ACC112 (cell line): Measurements from ENCODE around the gene TAB3.
A peak's percentile ranks its signal among the peaks of the same experiment; 100 is the strongest.

Experiments used
- H2AFZ ChIP-seq: fragments of 200-600 bp; sonication (generic); one replicate; pipeline ENCODE4 v1.6.0; 2017; ENCODE audit warnings: antibody characterized with exemption, low read length; ENCODE audit not compliant: unreplicated experiment
- H3K27ac ChIP-seq: fragments of 200-600 bp; sonication (generic); 2 replicates; pipeline ENCODE4 v1.5.1; 2014; ENCODE audit warnings: low read depth, mild to moderate bottlenecking, antibody characterized with exemption, low read length, moderate library complexity
- H3K27me3 ChIP-seq: fragments of 200-600 bp; sonication (generic); 2 replicates; pipeline ENCODE4 v1.6.1; 2014; ENCODE audit warnings: mild to moderate bottlenecking, antibody characterized with exemption, low read length, moderate library complexity, mixed read lengths; ENCODE audit not compliant: insufficient read depth
- H3K36me3 ChIP-seq: fragments of 200-600 bp; sonication (generic); 2 replicates; pipeline ENCODE4 v1.6.1; 2016; ENCODE audit warnings: mild to moderate bottlenecking, antibody characterized with exemption, low read length, moderate library complexity, mixed read lengths; ENCODE audit not compliant: insufficient read depth
- H3K4me1 ChIP-seq: fragments of 200-600 bp; sonication (generic); one replicate; pipeline ENCODE4 v1.6.1; 2016; ENCODE audit warnings: low read length, mixed read lengths; ENCODE audit not compliant: insufficient read depth, unreplicated experiment, control insufficient read depth
- H3K4me3 ChIP-seq: fragments of 200-600 bp; sonication (generic); 2 replicates; pipeline ENCODE4 v1.5.1; 2014; ENCODE audit warnings: mild to moderate bottlenecking, low read depth, low read length
- H3K79me2 ChIP-seq: fragments of 200-600 bp; sonication (generic); one replicate; pipeline ENCODE4 v1.6.0; 2016; ENCODE audit warnings: low read length; ENCODE audit not compliant: control insufficient read depth, unreplicated experiment, insufficient read depth

Gene TAB3

GRCh38 chrX:30822068-30822681, 66.9 kb downstream of the TAB3 start:
- Histone ChIP-seq H3K36me3 (no peaks in the 10 kb centered on the region), H3K79me2 (no peaks in the 10 kb centered on the region), H2AFZ (peak overlapping the region; percentile 75), H3K27me3 (no peaks in the 10 kb centered on the region), H3K4me1 (peaks cover 7% of the 10 kb centered on the region), H3K4me3 (no peak overlapping the region), H3K27ac (no peak overlapping the region)

- Histone ChIP-seq H3K4me1 (peaks cover 7% of the 10 kb centered on the region), H2AFZ (no peak overlapping the region), H3K27ac (no peak overlapping the region), H3K4me3 (no peak overlapping the region), H3K27me3 (no peaks in the 10 kb centered on the region), H3K36me3 (no peaks in the 10 kb centered on the region), H3K79me2 (no peaks in the 10 kb centered on the region)
These were observed 67.9 kb downstream of the TAB3 start for GRCh38 chrX:30821116-30821515.

GRCh38 chrX:30819080-30819479, 70.0 kb downstream of the TAB3 start:
- Histone ChIP-seq H2AFZ (no peak overlapping the region), H3K79me2 (no peaks in the 10 kb centered on the region), H3K4me1 (peaks cover 7% of the 10 kb centered on the region), H3K27ac (no peak overlapping the region), H3K4me3 (no peak overlapping the region), H3K36me3 (no peaks in the 10 kb centered on the region), H3K27me3 (no peaks in the 10 kb centered on the region)

- Histone ChIP-seq H3K4me1 (no peaks in the 10 kb centered on the region), H3K79me2 (no peaks in the 10 kb centered on the region), H3K4me3 (no peak overlapping the region), H2AFZ (no peak overlapping the region), H3K27me3 (no peaks in the 10 kb centered on the region), H3K27ac (no peak overlapping the region), H3K36me3 (no peaks in the 10 kb centered on the region)
These were observed 73.0 kb downstream of the TAB3 start for GRCh38 chrX:30816079-30816478.

- Histone ChIP-seq H3K4me1 (no peaks in the 10 kb centered on the region), H3K27me3 (no peaks in the 10 kb centered on the region), H3K36me3 (no peaks in the 10 kb centered on the region), H3K27ac (no peak overlapping the region), H3K4me3 (no peak overlapping the region), H2AFZ (no peak overlapping the region), H3K79me2 (no peaks in the 10 kb centered on the region)
These were observed 74.1 kb downstream of the TAB3 start for GRCh38 chrX:30814978-30815377.

- no peaks in the 10 kb centered on the region for H3K27me3 ChIP-seq
- H3K79me2 ChIP-seq = no peaks in the 10 kb centered on the region
- no peaks in the 10 kb centered on the region for H3K36me3 ChIP-seq
- H3K4me1 ChIP-seq = no peaks in the 10 kb centered on the region
- no peak overlapping the region for H3K4me3 ChIP-seq
- H2AFZ ChIP-seq = no peak overlapping the region
- H3K27ac ChIP-seq = no peak overlapping the region
These were observed 76.7 kb downstream of the TAB3 start for GRCh38 chrX:30812326-30812725.

GRCh38 chrX:30806187-30806728, 82.8 kb downstream of the TAB3 start:
- no peaks in the 10 kb centered on the region for H3K36me3 ChIP-seq
- H2AFZ ChIP-seq = no peak overlapping the region
- H3K27me3 ChIP-seq = no peaks in the 10 kb centered on the region
- no peaks in the 10 kb centered on the region for H3K4me1 ChIP-seq
- H3K27ac ChIP-seq = no peak overlapping the region
- H3K4me3 ChIP-seq = no peak overlapping the region
- H3K79me2 ChIP-seq = no peaks in the 10 kb centered on the region

GRCh38 chrX:30804462-30804861, 84.6 kb downstream of the TAB3 start:
- Histone ChIP-seq H3K36me3 (no peaks in the 10 kb centered on the region), H3K27me3 (no peaks in the 10 kb centered on the region), H3K27ac (no peak overlapping the region), H3K79me2 (no peaks in the 10 kb centered on the region), H2AFZ (no peak overlapping the region), H3K4me3 (no peak overlapping the region), H3K4me1 (no peaks in the 10 kb centered on the region)

- H3K4me3 ChIP-seq = no peak overlapping the region
- H3K36me3 ChIP-seq = no peaks in the 10 kb centered on the region
- H3K27me3 ChIP-seq = no peaks in the 10 kb centered on the region
- H2AFZ ChIP-seq = no peak overlapping the region
- no peak overlapping the region for H3K27ac ChIP-seq
- no peaks in the 10 kb centered on the region for H3K4me1 ChIP-seq
- no peaks in the 10 kb centered on the region for H3K79me2 ChIP-seq
These were observed 88.2 kb downstream of the TAB3 start for GRCh38 chrX:30800901-30801300.

GRCh38 chrX:30799327-30799726, 89.7 kb downstream of the TAB3 start:
- no peaks in the 10 kb centered on the region for H3K79me2 ChIP-seq

GRCh38 chrX:30798810-30799209, 90.2 kb downstream of the TAB3 start:
- Histone ChIP-seq H3K36me3 (no peaks in the 10 kb centered on the region), H3K27ac (no peak overlapping the region), H3K4me3 (no peak overlapping the region), H2AFZ (no peak overlapping the region), H3K79me2 (no peaks in the 10 kb centered on the region), H3K27me3 (no peaks in the 10 kb centered on the region), H3K4me1 (no peaks in the 10 kb centered on the region)

More at GRCh38 chrX:30799327-30799726, 89.7 kb downstream of the TAB3 start:
- Histone ChIP-seq H3K4me1 (no peaks in the 10 kb centered on the region), H3K4me3 (no peak overlapping the region), H2AFZ (no peak overlapping the region), H3K27ac (no peak overlapping the region), H3K36me3 (no peaks in the 10 kb centered on the region), H3K27me3 (no peaks in the 10 kb centered on the region)
